ENCODE data around the gene GALNT18.

DNA sequence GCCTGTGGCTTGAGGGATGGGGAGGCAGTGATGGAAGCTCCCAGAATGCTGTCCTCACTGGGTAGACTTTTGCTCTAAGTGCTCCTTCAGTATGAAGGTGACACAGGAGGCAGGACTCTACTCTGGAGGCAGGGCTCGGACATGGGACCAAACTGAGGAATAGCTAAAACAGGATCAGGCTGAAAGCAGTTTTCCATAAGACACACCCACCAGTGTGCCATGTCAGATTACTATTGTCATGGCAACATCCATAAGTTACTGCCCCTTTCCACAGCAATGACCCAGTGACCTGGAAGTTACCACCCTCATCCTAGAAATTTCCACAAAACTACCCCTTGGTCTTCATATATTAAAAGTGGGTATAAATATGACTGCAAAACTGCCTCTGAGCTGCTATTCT lies 43.6 kb upstream of the GALNT18 start:
- TF ChIP-seq, protein P1, sequence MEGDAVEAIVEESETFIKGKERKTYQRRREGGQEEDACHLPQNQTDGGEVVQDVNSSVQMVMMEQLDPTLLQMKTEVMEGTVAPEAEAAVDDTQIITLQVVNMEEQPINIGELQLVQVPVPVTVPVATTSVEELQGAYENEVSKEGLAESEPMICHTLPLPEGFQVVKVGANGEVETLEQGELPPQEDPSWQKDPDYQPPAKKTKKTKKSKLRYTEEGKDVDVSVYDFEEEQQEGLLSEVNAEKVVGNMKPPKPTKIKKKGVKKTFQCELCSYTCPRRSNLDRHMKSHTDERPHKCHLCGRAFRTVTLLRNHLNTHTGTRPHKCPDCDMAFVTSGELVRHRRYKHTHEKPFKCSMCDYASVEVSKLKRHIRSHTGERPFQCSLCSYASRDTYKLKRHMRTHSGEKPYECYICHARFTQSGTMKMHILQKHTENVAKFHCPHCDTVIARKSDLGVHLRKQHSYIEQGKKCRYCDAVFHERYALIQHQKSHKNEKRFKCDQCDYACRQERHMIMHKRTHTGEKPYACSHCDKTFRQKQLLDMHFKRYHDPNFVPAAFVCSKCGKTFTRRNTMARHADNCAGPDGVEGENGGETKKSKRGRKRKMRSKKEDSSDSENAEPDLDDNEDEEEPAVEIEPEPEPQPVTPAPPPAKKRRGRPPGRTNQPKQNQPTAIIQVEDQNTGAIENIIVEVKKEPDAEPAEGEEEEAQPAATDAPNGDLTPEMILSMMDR (IDR thresholded peaks at IDR 0.05): no peak
- TF ChIP-seq POLR2A (IDR thresholded peaks at IDR 0.05) (no peak), POLR2AphosphoS5 (IDR thresholded peaks at IDR 0.05) (no peak)

Data from breast epithelium (tissue), 3 donors.